ENCODE results near the gene SPON2. TPM values are rescaled to one million over a fixed set of nuclear protein-coding genes. Genes with fewer than 3 reads are reported as not detected.

The SPON2 gene
- total RNA-seq, 1 experiment from 2014 or later = 2.3 TPM

- Histone ChIP-seq H2BK20ac (ENCODE audit: low read depth, low read length, poor library complexity, severe bottlenecking) (no peak overlapping the region), H2AFZ (ENCODE audit: low read length) (no peak overlapping the region), H3K23me2 (ENCODE audit: insufficient read length, low read depth, low read length, poor library complexity, severe bottlenecking) (no peaks in the 10 kb centered on the region), H2BK12ac (ENCODE audit: insufficient read length, low read depth, low read length) (no peak overlapping the region), H3K79me2 (ENCODE audit: insufficient read depth, low read length) (no peaks in the 10 kb centered on the region), H2BK15ac (ENCODE audit: low read depth, low read length) (no peak overlapping the region), H4K5ac (ENCODE audit: insufficient read length, low read depth, low read length) (no peak overlapping the region), H3K23ac (ENCODE audit: insufficient read length, low read depth, low read length) (no peak overlapping the region), H4K91ac (ENCODE audit: insufficient read length, low read depth, low read length) (no peak overlapping the region), H3K9me3 (ENCODE audit: control insufficient read depth, low read depth, low read length) (no peaks in the 10 kb centered on the region), H3K4me2 (ENCODE audit: insufficient read depth, insufficient read length, low read length) (no peak overlapping the region), H3T11ph (ENCODE audit: low read length) (no peak overlapping the region), H4K8ac (replicated peaks; ENCODE audit: insufficient read length, low read depth, low read length) (no peak overlapping the region), H3K9ac (ENCODE audit: extremely low read depth, insufficient read length, low read length) (no peak overlapping the region), H2BK120ac (ENCODE audit: low read depth, low read length, poor library complexity, severe bottlenecking) (no peak overlapping the region), H2BK5ac (ENCODE audit: insufficient read length, low read length) (no peak overlapping the region), H3K56ac (ENCODE audit: insufficient read length, low read depth, low read length) (no peak overlapping the region), H3K4ac (ENCODE audit: low read depth, low read length) (no peak overlapping the region), H3K79me1 (ENCODE audit: insufficient read depth, low read depth, low read length, poor library complexity, severe bottlenecking) (no peaks in the 10 kb centered on the region), H3K18ac (ENCODE audit: insufficient read length, low read depth, low read length) (no peak overlapping the region), H2AK5ac (ENCODE audit: insufficient read length, low read length) (no peak overlapping the region), H3K4me1 (ENCODE audit: insufficient read depth, low read length) (no peaks in the 10 kb centered on the region), H3K14ac (ENCODE audit: insufficient read depth, low read length) (no peak overlapping the region; the same call in 1 of the 2 replicates), H4K20me1 (ENCODE audit: control insufficient read depth, insufficient read depth, insufficient read length) (no peaks in the 10 kb centered on the region), H3K27ac (ENCODE audit: insufficient read length, low read depth, low read length) (no peak overlapping the region), H3K27me3 (ENCODE audit: insufficient read depth, low read length) (no peaks in the 10 kb centered on the region)
- H3K27ac Mint-ChIP-seq = no peak overlapping the region
- DNase-seq = no peak
- no peaks in the 10 kb centered on the region; a peak in 1 of 7 replicates for H3K36me3 Mint-ChIP-seq (ENCODE audit: insufficient read depth in 1 of 3, low read depth in 3 of 3)
- no peak overlapping the region for H3K4me3 Mint-ChIP-seq
- peaks cover 0 to 2% of the 10 kb centered on the region in 2 experiments; a peak in 1 of 5 replicates for H3K9me3 Mint-ChIP-seq
- H3K4me1 Mint-ChIP-seq = no peaks in the 10 kb centered on the region
- TF ChIP-seq CTCF (conservative IDR thresholded peaks at IDR 0.05) = no peak
- WGBS (ENCODE audit: extremely low coverage, insufficient read length, low lambda C conversion rate) = no CpG with 5 or more reads among the region's 29 CpGs
- H3K27me3 Mint-ChIP-seq (ENCODE audit: low read depth) = peaks cover 12% of the 10 kb centered on the region
Measured at GRCh38 chr4:1195109-1195671, 22.8 kb upstream of the SPON2 start.

Data from H9 (cell line).